ENCODE data around the gene FMN1. TPM values are rescaled to one million over a fixed set of nuclear protein-coding genes. Genes with fewer than 3 reads are reported as not detected.

FMN1 gene, protein sequence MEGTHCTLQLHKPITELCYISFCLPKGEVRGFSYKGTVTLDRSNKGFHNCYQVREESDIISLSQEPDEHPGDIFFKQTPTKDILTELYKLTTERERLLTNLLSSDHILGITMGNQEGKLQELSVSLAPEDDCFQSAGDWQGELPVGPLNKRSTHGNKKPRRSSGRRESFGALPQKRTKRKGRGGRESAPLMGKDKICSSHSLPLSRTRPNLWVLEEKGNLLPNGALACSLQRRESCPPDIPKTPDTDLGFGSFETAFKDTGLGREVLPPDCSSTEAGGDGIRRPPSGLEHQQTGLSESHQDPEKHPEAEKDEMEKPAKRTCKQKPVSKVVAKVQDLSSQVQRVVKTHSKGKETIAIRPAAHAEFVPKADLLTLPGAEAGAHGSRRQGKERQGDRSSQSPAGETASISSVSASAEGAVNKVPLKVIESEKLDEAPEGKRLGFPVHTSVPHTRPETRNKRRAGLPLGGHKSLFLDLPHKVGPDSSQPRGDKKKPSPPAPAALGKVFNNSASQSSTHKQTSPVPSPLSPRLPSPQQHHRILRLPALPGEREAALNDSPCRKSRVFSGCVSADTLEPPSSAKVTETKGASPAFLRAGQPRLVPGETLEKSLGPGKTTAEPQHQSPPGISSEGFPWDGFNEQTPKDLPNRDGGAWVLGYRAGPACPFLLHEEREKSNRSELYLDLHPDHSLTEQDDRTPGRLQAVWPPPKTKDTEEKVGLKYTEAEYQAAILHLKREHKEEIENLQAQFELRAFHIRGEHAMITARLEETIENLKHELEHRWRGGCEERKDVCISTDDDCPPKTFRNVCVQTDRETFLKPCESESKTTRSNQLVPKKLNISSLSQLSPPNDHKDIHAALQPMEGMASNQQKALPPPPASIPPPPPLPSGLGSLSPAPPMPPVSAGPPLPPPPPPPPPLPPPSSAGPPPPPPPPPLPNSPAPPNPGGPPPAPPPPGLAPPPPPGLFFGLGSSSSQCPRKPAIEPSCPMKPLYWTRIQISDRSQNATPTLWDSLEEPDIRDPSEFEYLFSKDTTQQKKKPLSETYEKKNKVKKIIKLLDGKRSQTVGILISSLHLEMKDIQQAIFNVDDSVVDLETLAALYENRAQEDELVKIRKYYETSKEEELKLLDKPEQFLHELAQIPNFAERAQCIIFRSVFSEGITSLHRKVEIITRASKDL (N-terminal part only)
- 0.20 TPM for polyA plus RNA-seq (2013)

DNA sequence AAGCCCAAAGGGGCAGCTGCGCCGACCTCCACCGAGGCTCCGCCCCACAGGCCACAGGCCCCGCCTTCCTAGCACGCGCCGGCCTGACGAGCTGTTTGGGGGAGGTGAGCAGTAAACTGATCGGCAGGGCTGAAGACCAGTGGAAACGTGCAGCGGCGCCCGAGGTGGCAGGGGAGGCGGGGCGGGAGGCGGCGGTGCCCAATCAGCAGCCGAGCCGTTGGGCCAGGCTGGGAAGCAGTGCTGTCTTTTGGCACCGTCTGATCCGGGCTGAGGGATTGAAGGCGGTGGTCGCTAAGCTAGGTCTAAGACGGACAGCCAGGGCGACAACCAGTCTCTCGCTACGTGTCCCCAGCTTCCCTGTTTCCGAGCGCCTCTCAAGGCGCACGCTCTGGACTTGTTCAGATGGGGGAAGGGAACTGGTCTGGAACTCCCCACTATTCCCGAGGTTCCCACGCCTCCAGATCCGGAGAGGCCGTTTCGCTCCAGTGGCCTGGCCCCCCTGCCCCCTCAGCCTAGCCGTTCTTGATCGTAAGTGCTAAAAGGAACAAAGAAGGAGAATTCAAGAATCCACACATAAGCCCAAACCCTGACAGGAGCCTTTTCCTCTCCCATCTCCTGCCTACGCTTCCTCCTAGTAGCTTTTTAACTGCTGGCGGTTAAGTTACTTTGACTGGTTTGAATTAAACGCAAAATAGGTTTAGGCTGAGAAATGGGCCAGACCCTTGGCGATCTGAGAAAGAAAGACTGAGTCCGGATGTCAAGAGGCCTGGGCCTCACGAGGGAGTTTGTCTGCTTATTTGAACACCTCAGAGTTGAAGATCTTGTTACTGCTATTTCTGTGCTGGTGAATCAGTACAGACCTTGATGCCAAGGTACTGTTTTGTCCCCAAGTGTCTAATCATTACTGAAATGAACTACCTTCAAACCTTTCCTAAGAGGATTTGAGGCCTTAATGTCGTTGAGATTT, at the start of gene FMN1:
TSS of gene FMN1 (minus strand) at position 11 of the 967 bp plus-strand sequence. CDS start 39,800 bp downstream, outside the sequence.
- Histone ChIP-seq H3K4me1 (ENCODE audit: control extremely low read depth in 1 of 4, control insufficient read depth in 4 of 4, insufficient read depth in 4 of 4, low read length in 3 of 4) (peaks cover 5 to 12% (median 9%) of the 10 kb centered on the region in 4 experiments), H3K27me3 (replicated peaks in 2 of 5; ENCODE audit: control insufficient read depth in 4 of 5, insufficient read depth in 5 of 5, low read length in 4 of 5) (peaks cover 0 to 10% (median 5%) of the 10 kb centered on the region in 5 experiments), H3K27ac (ENCODE audit: insufficient read depth in 1 of 2, low read depth in 1 of 2, low read length in 2 of 2, poor library complexity in 1 of 2, severe bottlenecking in 2 of 2) (no peak within 1 kb of the TSS), H3K4me3 (ENCODE audit: control insufficient read depth in 1 of 7, extremely low read depth in 1 of 7, insufficient read depth in 4 of 7, low read depth in 2 of 7, low read length in 6 of 7) (peak within 1 kb of the TSS; percentile 29 to 82 (median 69)), H3K9me3 (ENCODE audit: control extremely low read depth in 1 of 5, control insufficient read depth in 4 of 5, insufficient read depth in 2 of 5, low read depth in 1 of 5, low read length in 4 of 5) (no peaks in the 10 kb centered on the region), H3K36me3 (ENCODE audit: control insufficient read depth in 4 of 4, insufficient read depth in 4 of 4, low read length in 3 of 4) (no peaks in the 10 kb centered on the region)
- ChIA-PET POLR2A (no interaction called here), CTCF (interaction anchor here (0.9 to 1.1 kb wide), 2 partner anchors 20 to 44 kb away, joined by 3 read pairs; no protein-coding TSS in a partner anchor)
- 4% methylated on average over 31 of the region's 46 CpGs for WGBS (ENCODE audit: insufficient coverage)
- peak; percentile 91 to 95 (median 95) for DNase-seq

- Histone ChIP-seq H3K4me3 (ENCODE audit: control insufficient read depth in 1 of 7, extremely low read depth in 1 of 7, insufficient read depth in 4 of 7, low read depth in 2 of 7, low read length in 6 of 7) (no peak overlapping the region), H3K27me3 (replicated peaks in 2 of 5; ENCODE audit: control insufficient read depth in 4 of 5, insufficient read depth in 5 of 5, low read length in 4 of 5) (peaks cover 0 to 2% (median 0%) of the 10 kb centered on the region in 5 experiments), H3K27ac (ENCODE audit: insufficient read depth in 1 of 2, low read depth in 1 of 2, low read length in 2 of 2, poor library complexity in 1 of 2, severe bottlenecking in 2 of 2) (no peak overlapping the region), H3K9me3 (ENCODE audit: control extremely low read depth in 1 of 5, control insufficient read depth in 4 of 5, insufficient read depth in 2 of 5, low read depth in 1 of 5, low read length in 4 of 5) (no peaks in the 10 kb centered on the region), H3K36me3 (ENCODE audit: control insufficient read depth in 4 of 4, insufficient read depth in 4 of 4, low read length in 3 of 4) (no peaks in the 10 kb centered on the region), H3K4me1 (ENCODE audit: control extremely low read depth in 1 of 4, control insufficient read depth in 4 of 4, insufficient read depth in 4 of 4, low read length in 3 of 4) (peaks cover 0 to 3% (median 0%) of the 10 kb centered on the region in 4 experiments)
- POLR2A ChIA-PET = no interaction called here
- peak in 2 of 3 donors; percentile 19 to 23 for DNase-seq
- WGBS (ENCODE audit: insufficient coverage) = 100% methylated on average over 1 of the region's 1 CpG
- CTCF ChIA-PET = interaction anchor here (1.4 to 2.0 kb wide), 2 partner anchors 11 to 48 kb away, joined by 4 to 5 read pairs; no protein-coding TSS in a partner anchor
These were observed 49.4 kb upstream of the FMN1 start for GRCh38 chr15:33243869-33244268.

- 100% methylated on average over 1 of the region's 2 CpGs for WGBS (ENCODE audit: insufficient coverage)
- Histone ChIP-seq H3K9me3 (ENCODE audit: control extremely low read depth in 1 of 5, control insufficient read depth in 4 of 5, insufficient read depth in 2 of 5, low read depth in 1 of 5, low read length in 4 of 5) (no peaks in the 10 kb centered on the region), H3K4me1 (ENCODE audit: control extremely low read depth in 1 of 4, control insufficient read depth in 4 of 4, insufficient read depth in 4 of 4, low read length in 3 of 4) (peaks cover 0 to 3% (median 0%) of the 10 kb centered on the region in 4 experiments), H3K4me3 (ENCODE audit: control insufficient read depth in 1 of 7, extremely low read depth in 1 of 7, insufficient read depth in 4 of 7, low read depth in 2 of 7, low read length in 6 of 7) (no peak overlapping the region), H3K27ac (ENCODE audit: insufficient read depth in 1 of 2, low read depth in 1 of 2, low read length in 2 of 2, poor library complexity in 1 of 2, severe bottlenecking in 2 of 2) (no peak overlapping the region), H3K27me3 (replicated peaks in 2 of 5; ENCODE audit: control insufficient read depth in 4 of 5, insufficient read depth in 5 of 5, low read length in 4 of 5) (peaks cover 0 to 2% (median 0%) of the 10 kb centered on the region in 5 experiments), H3K36me3 (ENCODE audit: control insufficient read depth in 4 of 4, insufficient read depth in 4 of 4, low read length in 3 of 4) (no peaks in the 10 kb centered on the region)
- ChIA-PET CTCF (interaction anchor here (0.8 to 3.1 kb wide), 5 partner anchors 14 to 457 kb away, joined by 3 to 13 read pairs (median 5); no protein-coding TSS in a partner anchor), POLR2A (no interaction called here)
- DNase-seq = no peak
These were observed 48.9 kb upstream of the FMN1 start for GRCh38 chr15:33243393-33243792.

DNA sequence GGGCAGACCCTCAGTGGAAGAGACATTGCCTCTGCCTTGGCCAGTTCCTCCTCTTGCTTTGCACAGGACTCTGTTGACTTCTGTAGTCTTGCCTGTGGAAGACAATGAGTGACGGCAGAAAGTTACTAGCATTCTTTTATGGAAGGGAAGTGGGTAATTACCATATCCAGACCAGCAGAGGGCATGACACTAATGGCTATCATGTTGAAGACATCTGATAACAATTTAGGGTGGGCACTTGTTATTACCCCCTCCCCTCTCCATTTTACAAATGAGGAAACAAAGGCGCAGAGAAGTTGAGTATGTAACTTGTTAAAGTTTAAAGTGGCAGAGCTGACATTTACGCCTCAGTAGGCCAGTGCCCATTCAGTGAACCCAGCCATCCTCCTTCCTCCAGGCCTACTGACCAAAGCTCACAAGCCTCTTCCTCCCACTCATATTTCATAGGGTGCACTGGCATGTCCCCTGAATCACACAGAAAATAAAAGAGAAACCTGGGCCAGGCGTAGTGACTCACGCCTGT, 48.2 kb upstream of the FMN1 start:
- WGBS (ENCODE audit: insufficient coverage) = 85% methylated on average over 4 of the region's 5 CpGs
- Histone ChIP-seq H3K4me1 (ENCODE audit: control extremely low read depth in 1 of 4, control insufficient read depth in 4 of 4, insufficient read depth in 4 of 4, low read length in 3 of 4) (peaks cover 0 to 3% (median 0%) of the 10 kb centered on the region in 4 experiments), H3K4me3 (ENCODE audit: control insufficient read depth in 1 of 7, extremely low read depth in 1 of 7, insufficient read depth in 4 of 7, low read depth in 2 of 7, low read length in 6 of 7) (no peak overlapping the region), H3K27me3 (replicated peaks in 2 of 5; ENCODE audit: control insufficient read depth in 4 of 5, insufficient read depth in 5 of 5, low read length in 4 of 5) (peaks cover 0 to 2% (median 0%) of the 10 kb centered on the region in 5 experiments), H3K27ac (ENCODE audit: insufficient read depth in 1 of 2, low read depth in 1 of 2, low read length in 2 of 2, poor library complexity in 1 of 2, severe bottlenecking in 2 of 2) (no peak overlapping the region), H3K36me3 (ENCODE audit: control insufficient read depth in 4 of 4, insufficient read depth in 4 of 4, low read length in 3 of 4) (no peaks in the 10 kb centered on the region), H3K9me3 (ENCODE audit: control extremely low read depth in 1 of 5, control insufficient read depth in 4 of 5, insufficient read depth in 2 of 5, low read depth in 1 of 5, low read length in 4 of 5) (no peaks in the 10 kb centered on the region)
- peak in 2 of 3 donors; percentile 44 to 52 for DNase-seq
- ChIA-PET CTCF (interaction anchor here (0.8 to 3.1 kb wide), 5 partner anchors 13 to 458 kb away, joined by 3 to 13 read pairs (median 5); no protein-coding TSS in a partner anchor), POLR2A (no interaction called here)

DNA sequence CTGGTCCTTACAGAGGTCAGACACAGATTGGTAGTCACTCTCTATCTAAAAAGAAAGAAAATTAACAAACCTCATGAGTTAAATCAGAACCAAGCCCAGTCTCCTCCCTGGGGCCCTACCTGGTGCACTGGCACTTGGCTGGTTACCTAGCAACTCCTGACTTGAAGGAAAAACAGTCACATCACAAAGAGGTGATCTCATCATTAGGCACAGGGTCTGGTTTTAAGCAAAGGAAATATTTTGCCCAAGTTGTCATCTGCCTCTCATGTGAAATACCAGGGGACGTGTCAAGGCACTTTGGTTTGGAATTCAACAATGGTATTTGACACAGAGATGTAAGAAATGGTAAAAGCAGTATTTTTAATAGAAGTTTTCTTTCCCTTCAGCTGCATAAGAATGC, 47.7 kb upstream of the FMN1 start:
- ChIA-PET CTCF (interaction anchor here (1.8 to 3.1 kb wide), 3 partner anchors 13 to 458 kb away, joined by 5 to 13 read pairs (median 7); no protein-coding TSS in a partner anchor), POLR2A (no interaction called here)
- WGBS (ENCODE audit: insufficient coverage) = 86% methylated on average over 1 of the region's 1 CpG
- H3K4me3 ChIP-seq (ENCODE audit: control insufficient read depth in 1 of 7, extremely low read depth in 1 of 7, insufficient read depth in 4 of 7, low read depth in 2 of 7, low read length in 6 of 7) = no peak overlapping the region
- peaks cover 0 to 3% (median 0%) of the 10 kb centered on the region in 4 experiments for H3K4me1 ChIP-seq (ENCODE audit: control extremely low read depth in 1 of 4, control insufficient read depth in 4 of 4, insufficient read depth in 4 of 4, low read length in 3 of 4)
- no peaks in the 10 kb centered on the region for H3K9me3 ChIP-seq (ENCODE audit: control extremely low read depth in 1 of 5, control insufficient read depth in 4 of 5, insufficient read depth in 2 of 5, low read depth in 1 of 5, low read length in 4 of 5)
- DNase-seq = peak in 2 of 3 donors; percentile 16 to 25
- peaks cover 0 to 2% (median 0%) of the 10 kb centered on the region in 5 experiments for H3K27me3 ChIP-seq (replicated peaks in 2 of 5; ENCODE audit: control insufficient read depth in 4 of 5, insufficient read depth in 5 of 5, low read length in 4 of 5)
- no peak overlapping the region for H3K27ac ChIP-seq (ENCODE audit: insufficient read depth in 1 of 2, low read depth in 1 of 2, low read length in 2 of 2, poor library complexity in 1 of 2, severe bottlenecking in 2 of 2)
- no peaks in the 10 kb centered on the region for H3K36me3 ChIP-seq (ENCODE audit: control insufficient read depth in 4 of 4, insufficient read depth in 4 of 4, low read length in 3 of 4)
